PC-3 (cell line): ENCODE measurements around the gene MXI1. TPM values are rescaled to one million over a fixed set of nuclear protein-coding genes. Genes with fewer than 3 reads are reported as not detected.

Experiments
- ATAC-seq: fragments of 200-7000 bp; cut with Tn5 transposase; 2 replicates; pipeline ENCODE4 v1.9.1; 2020; ENCODE audit warnings: mild to moderate bottlenecking, moderate library complexity
- BruUV-seq: library from RNA; stranded (reverse); fragments of 400-500 nt; replicated peaks from 2 replicates; lab custom pipeline; 2021; lab: Mats Ljungman, UMichigan
- CTCF ChIA-PET: fragments of 300-600 bp; sonication (Branson Sonifier 250); formaldehyde crosslinking; loops from one replicate; lab custom pipeline; 2022; ENCODE audit warnings: antibody characterized with exemption; lab: Charles Lee
- POLR2A ChIA-PET: fragments of 300-600 bp; sonication (Branson Sonifier 250); formaldehyde crosslinking; loops from one replicate; lab custom pipeline; 2022; ENCODE audit warnings: antibody characterized with exemption; ENCODE audit not compliant: unreplicated experiment; lab: Charles Lee
- DNase-seq: peaks from one replicate; pipeline ENCODE4 v3.0.0-alpha.2; 2015
- H2AFZ ChIP-seq: fragments of 300-600 bp; sonication (generic); 2 replicates; pipeline ENCODE4 v1.6.0; 2016; ENCODE audit warnings: antibody characterized with exemption, low read length
- H3F3A ChIP-seq: fragments of 300-600 bp; sonication (generic); one replicate; pipeline ENCODE4 v1.6.0; 2017; ENCODE audit warnings: antibody characterized with exemption, low read length, control low read depth, mild to moderate bottlenecking; ENCODE audit not compliant: unreplicated experiment
- H3K27ac ChIP-seq: fragments of 300-600 bp; sonication (generic); 2 replicates; pipeline ENCODE4 v1.5.1; 2016; ENCODE audit warnings: mild to moderate bottlenecking, low read length
- H3K27me3 ChIP-seq: fragments of 300-600 bp; sonication (generic); 2 replicates; pipeline ENCODE4 v1.6.1; 2016; ENCODE audit warnings: low read length, mixed read lengths
- H3K36me3 ChIP-seq: fragments of 300-600 bp; sonication (generic); 2 replicates; pipeline ENCODE4 v1.6.1; 2016; ENCODE audit warnings: low read depth, mixed run types, low read length, mixed read lengths
- H3K4me1 ChIP-seq: fragments of 300-600 bp; sonication (generic); 2 replicates; pipeline ENCODE4 v1.5.1; 2016; ENCODE audit warnings: low read length; ENCODE audit not compliant: insufficient read depth
- H3K4me2 ChIP-seq: fragments of 300-600 bp; sonication (generic); 2 replicates; pipeline ENCODE4 v1.6.0; 2016; ENCODE audit warnings: low read length
- H3K4me3 ChIP-seq: fragments of 300-600 bp; sonication (generic); 2 replicates; pipeline ENCODE4 v1.5.1; 2016; ENCODE audit warnings: mild to moderate bottlenecking, low read length, mixed read lengths
- H3K79me2 ChIP-seq: fragments of 300-600 bp; sonication (generic); 2 replicates; pipeline ENCODE4 v1.6.1; 2017; ENCODE audit warnings: low read length, mixed read lengths
- H3K9ac ChIP-seq: fragments of 300-600 bp; sonication (generic); 2 replicates; pipeline ENCODE4 v1.6.0; 2016; ENCODE audit warnings: mild to moderate bottlenecking, low read length
- H3K9me2 ChIP-seq: fragments of 300-600 bp; sonication (generic); replicated peaks from 2 replicates; pipeline ENCODE4 v1.6.1; 2016; ENCODE audit warnings: mixed run types, low read length, mixed read lengths
- H3K9me3 ChIP-seq: fragments of 300-600 bp; sonication (generic); 2 replicates; pipeline ENCODE4 v1.6.1; 2016; ENCODE audit warnings: low read length, mixed read lengths
- H4K20me1 ChIP-seq: fragments of 300-600 bp; sonication (generic); 2 replicates; pipeline ENCODE4 v1.6.1; 2016; ENCODE audit warnings: low read length, mixed read lengths
- EZH2 ChIP-seq: fragments of 300-600 bp; sonication (generic); IDR thresholded peaks from one replicate; pipeline ENCODE4 v1.6.1; 2017; ENCODE audit warnings: antibody characterized with exemption, mild to moderate bottlenecking, low read length; ENCODE audit not compliant: unreplicated experiment
- EZH2phosphoT487 ChIP-seq: fragments of 300-600 bp; sonication (generic); IDR thresholded peaks from 2 replicates; pipeline ENCODE4 v1.6.1; 2018; ENCODE audit warnings: mild to moderate bottlenecking, antibody characterized with exemption, low read length, borderline replicate concordance
- intact Hi-C: fragments of 100-400 bp; cut with micrococcal nuclease; formaldehyde crosslinking; loops from 2 replicates; pipeline ENCODE4 v1.9.0; 2023
- total RNA-seq: library from RNA; depleted of rRNA; stranded (reverse); fragments of >200 nt; gene quantifications from 2 replicates; pipeline ENCODE4 v1.2.3, GENCODE V29; 2014
- TF ChIP-seq, protein P1 (sequence below): fragments of 300-600 bp; sonication (generic); conservative IDR thresholded peaks from 2 replicates; pipeline ENCODE4 v1.5.1; 2017; ENCODE audit warnings: antibody characterized with exemption, low read depth, mild to moderate bottlenecking, low read length

MXI1 gene
- total RNA-seq, 1 experiment from 2014 or later: 18.0 TPM

DNA sequence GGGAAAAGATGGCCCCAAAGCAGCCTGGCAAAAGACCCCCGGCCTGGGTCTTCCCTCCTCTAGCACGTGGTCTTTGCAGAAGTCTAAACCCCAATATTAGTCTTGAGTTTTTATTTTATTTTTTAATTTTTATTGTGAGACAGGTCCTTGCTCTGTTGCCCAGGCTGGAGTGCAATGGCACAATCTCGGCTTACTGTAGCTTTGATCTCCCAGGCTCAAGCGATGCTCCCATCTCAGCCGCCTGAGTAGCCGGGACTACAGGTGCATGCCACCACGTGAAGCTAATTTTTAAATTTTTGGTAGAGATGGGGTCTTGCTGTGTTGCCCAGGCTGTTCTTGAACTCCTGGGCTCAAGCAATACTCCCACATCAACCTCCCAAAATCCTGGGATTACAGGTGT is 40.3 kb upstream of the MXI1 start:
- H3K4me2 ChIP-seq: no peak overlapping the region
- H3F3A ChIP-seq: no peaks in the 10 kb centered on the region
- H3K9ac ChIP-seq: no peak overlapping the region
- ChIA-PET CTCF (no interaction called here), POLR2A (interaction anchor here (0.6 kb wide), 1 partner anchor 107 kb away, joined by 3 read pairs; no protein-coding TSS in a partner anchor)
- no peak for TF ChIP-seq EZH2
- TF ChIP-seq EZH2phosphoT487: no peak
- TF ChIP-seq, protein P1, sequence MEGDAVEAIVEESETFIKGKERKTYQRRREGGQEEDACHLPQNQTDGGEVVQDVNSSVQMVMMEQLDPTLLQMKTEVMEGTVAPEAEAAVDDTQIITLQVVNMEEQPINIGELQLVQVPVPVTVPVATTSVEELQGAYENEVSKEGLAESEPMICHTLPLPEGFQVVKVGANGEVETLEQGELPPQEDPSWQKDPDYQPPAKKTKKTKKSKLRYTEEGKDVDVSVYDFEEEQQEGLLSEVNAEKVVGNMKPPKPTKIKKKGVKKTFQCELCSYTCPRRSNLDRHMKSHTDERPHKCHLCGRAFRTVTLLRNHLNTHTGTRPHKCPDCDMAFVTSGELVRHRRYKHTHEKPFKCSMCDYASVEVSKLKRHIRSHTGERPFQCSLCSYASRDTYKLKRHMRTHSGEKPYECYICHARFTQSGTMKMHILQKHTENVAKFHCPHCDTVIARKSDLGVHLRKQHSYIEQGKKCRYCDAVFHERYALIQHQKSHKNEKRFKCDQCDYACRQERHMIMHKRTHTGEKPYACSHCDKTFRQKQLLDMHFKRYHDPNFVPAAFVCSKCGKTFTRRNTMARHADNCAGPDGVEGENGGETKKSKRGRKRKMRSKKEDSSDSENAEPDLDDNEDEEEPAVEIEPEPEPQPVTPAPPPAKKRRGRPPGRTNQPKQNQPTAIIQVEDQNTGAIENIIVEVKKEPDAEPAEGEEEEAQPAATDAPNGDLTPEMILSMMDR: no peak
- no peaks in the 10 kb centered on the region for H3K27me3 ChIP-seq
- BruUV-seq: no TSS peak
- H3K4me3 ChIP-seq: no peak overlapping the region
- no peaks in the 10 kb centered on the region for H3K36me3 ChIP-seq
- intact Hi-C loops: no loop called here
- H2AFZ ChIP-seq: no peak overlapping the region
- no peaks in the 10 kb centered on the region for H3K79me2 ChIP-seq
- no peak overlapping the region for H3K27ac ChIP-seq
- no peaks in the 10 kb centered on the region for H4K20me1 ChIP-seq
- DNase-seq (no peak), ATAC-seq (no peak)
- H3K4me1 ChIP-seq: peaks cover 12% of the 10 kb centered on the region
- H3K9me3 ChIP-seq: no peaks in the 10 kb centered on the region
- H3K9me2 ChIP-seq: no peaks in the 10 kb centered on the region

DNA sequence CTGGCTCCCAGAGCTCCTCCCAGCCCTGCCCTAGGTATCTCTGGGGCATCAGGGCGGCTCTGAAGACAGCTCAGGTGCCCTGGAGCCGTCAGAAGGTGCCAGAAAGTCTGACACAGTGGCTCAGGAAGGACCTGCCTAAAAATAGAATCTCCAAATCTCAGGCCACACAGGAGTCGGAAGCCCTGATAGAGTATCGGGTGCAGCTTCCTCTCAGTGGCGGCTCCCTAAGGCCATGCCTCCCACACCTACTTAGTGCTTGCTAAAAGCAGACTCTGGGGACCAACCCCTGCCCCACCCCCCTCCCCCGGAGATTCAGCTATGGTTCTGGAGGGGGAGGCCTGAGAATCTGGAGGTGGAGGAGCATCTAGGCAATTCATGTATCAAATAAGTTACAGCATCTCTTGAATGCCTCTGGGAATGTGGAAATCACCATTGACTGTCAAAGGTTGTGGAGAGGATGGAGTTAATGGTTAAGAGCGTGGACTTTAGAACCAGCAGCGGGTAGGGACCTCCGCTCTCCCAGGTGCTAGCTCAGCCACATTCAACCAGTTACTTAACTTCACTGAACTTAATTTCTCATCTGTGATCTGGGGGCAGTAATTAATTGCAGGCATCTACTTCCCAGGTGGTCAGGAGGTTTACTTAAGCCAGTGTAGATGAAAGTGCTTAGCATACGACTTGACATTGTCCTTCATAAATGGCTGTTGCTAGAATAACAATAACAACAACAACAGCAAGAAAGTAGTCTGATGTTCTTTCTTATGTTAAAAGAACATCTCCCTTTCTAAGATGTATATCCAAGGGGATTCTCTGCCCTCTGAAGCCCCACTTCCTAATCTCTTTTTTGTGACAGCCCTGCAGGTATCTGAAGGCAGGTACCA is 38.6 kb upstream of the MXI1 start:
- intact Hi-C loops: no loop called here

More for the DNA sequence above, 38.6 kb upstream of the MXI1 start:
- H3K4me3 ChIP-seq: no peak overlapping the region
- no peaks in the 10 kb centered on the region for H3K36me3 ChIP-seq
- CTCF ChIA-PET: no interaction called here
- TF ChIP-seq EZH2phosphoT487: no peak
- TF ChIP-seq EZH2: no peak
- TF ChIP-seq, protein P1: no peak
- ATAC-seq (no peak), DNase-seq (no peak)
- H3K27ac ChIP-seq: no peak overlapping the region
- H3K9me3 ChIP-seq: no peaks in the 10 kb centered on the region
- POLR2A ChIA-PET: no interaction called here
- no peaks in the 10 kb centered on the region for H3F3A ChIP-seq
- no peak overlapping the region for H3K4me2 ChIP-seq
- BruUV-seq: no TSS peak
- H3K27me3 ChIP-seq: no peaks in the 10 kb centered on the region
- H3K9me2 ChIP-seq: no peaks in the 10 kb centered on the region
- H2AFZ ChIP-seq: no peak overlapping the region
- H4K20me1 ChIP-seq: no peaks in the 10 kb centered on the region
- peaks cover 20% of the 10 kb centered on the region for H3K4me1 ChIP-seq
- H3K79me2 ChIP-seq: no peaks in the 10 kb centered on the region
- H3K9ac ChIP-seq: no peak overlapping the region
